Activated naive CD4-positive, alpha-beta T cell treated with Interleukin-2 at 50 U/mL for 16 hours (primary cell): ENCODE data around the gene HOXC6.

Source experiments
- DNase-seq: peaks from one replicate; pipeline ENCODE4 v3.0.0-alpha.2; 2020

The HOXC6 gene

GRCh38 chr12:53990311-53991076 is 37.7 kb upstream of the HOXC6 start:
- DNase-seq = no peak

GRCh38 chr12:53991077-53991460 is 37.2 kb upstream of the HOXC6 start:
- no peak for DNase-seq

GRCh38 chr12:53992377-53992889 is 35.8 kb upstream of the HOXC6 start:
- DNase-seq = no peak

- DNase-seq = no peak
Observed at GRCh38 chr12:53993162-53994008, 34.9 kb upstream of the HOXC6 start.

- DNase-seq = no peak
Observed at GRCh38 chr12:53994009-53994263, 34.3 kb upstream of the HOXC6 start.

- DNase-seq = no peak
Observed at GRCh38 chr12:53994264-53995001, 33.8 kb upstream of the HOXC6 start.

- peak; percentile 27 for DNase-seq
Observed at GRCh38 chr12:53995002-53995377, 33.2 kb upstream of the HOXC6 start.

GRCh38 chr12:53995378-53996239 is 32.6 kb upstream of the HOXC6 start:
- DNase-seq = no peak

- no peak for DNase-seq
Observed at GRCh38 chr12:53996240-53997203, 31.7 kb upstream of the HOXC6 start.

- no peak for DNase-seq
Observed at GRCh38 chr12:53997204-53998109, 30.8 kb upstream of the HOXC6 start.

- no peak for DNase-seq
Observed at GRCh38 chr12:53998110-53998899, 29.9 kb upstream of the HOXC6 start.

GRCh38 chr12:53998900-53999236 is 29.4 kb upstream of the HOXC6 start:
- DNase-seq = no peak

GRCh38 chr12:53999559-54000115 is 28.6 kb upstream of the HOXC6 start:
- DNase-seq = no peak

GRCh38 chr12:54000116-54001114 is 27.8 kb upstream of the HOXC6 start, which contains the start of gene HOXC9:
Gene HOXC9 (plus strand): TSS chr12:54000161. CDS start chr12:54000189, 28 bp downstream.
- DNase-seq = no peak

- no peak for DNase-seq
Observed at GRCh38 chr12:54001283-54002187, 26.7 kb upstream of the HOXC6 start.

- no peak for DNase-seq
Observed at GRCh38 chr12:54002278-54002914, 25.8 kb upstream of the HOXC6 start.
